Measurements from ENCODE around the gene PTPRG.

GRCh38 chr3:61662861-61663260 lies 101.5 kb downstream of the PTPRG start:
- no peak for TF ChIP-seq POLR2AphosphoS5 (IDR thresholded peaks at IDR 0.05; ENCODE audit: low read depth)
- TF ChIP-seq EZH2phosphoT487 (IDR thresholded peaks at IDR 0.05; ENCODE audit: unreplicated experiment), result no peak
- no peak for TF ChIP-seq CTCF (conservative IDR thresholded peaks at IDR 0.05; ENCODE audit: low read depth in 2 of 2)
- no peak for TF ChIP-seq EZH2 (IDR thresholded peaks at IDR 0.05; ENCODE audit: low read depth, unreplicated experiment)
- no peak for TF ChIP-seq NANOG (IDR thresholded peaks at IDR 0.05; ENCODE audit: borderline replicate concordance)
- TF ChIP-seq REST (IDR thresholded peaks at IDR 0.05; ENCODE audit: unreplicated experiment), result no peak
- TF ChIP-seq ETS1 (IDR thresholded peaks at IDR 0.05), result no peak

Data from GM23338 (cell line).